NCI-H446 treated with DMSO at 0.1 percent for 48 hours (cell line): ENCODE results near the gene ABL2.
"Not testable (repeated sequence)": the region's sequence is repeated elsewhere in the genome, so short reads cannot be mapped to it uniquely, and the experiment has no call there.

Experiments
- DNase-seq: peaks from one replicate; lab custom pipeline; 2025; lab: John Stamatoyannopoulos, UW

The ABL2 gene

DNA sequence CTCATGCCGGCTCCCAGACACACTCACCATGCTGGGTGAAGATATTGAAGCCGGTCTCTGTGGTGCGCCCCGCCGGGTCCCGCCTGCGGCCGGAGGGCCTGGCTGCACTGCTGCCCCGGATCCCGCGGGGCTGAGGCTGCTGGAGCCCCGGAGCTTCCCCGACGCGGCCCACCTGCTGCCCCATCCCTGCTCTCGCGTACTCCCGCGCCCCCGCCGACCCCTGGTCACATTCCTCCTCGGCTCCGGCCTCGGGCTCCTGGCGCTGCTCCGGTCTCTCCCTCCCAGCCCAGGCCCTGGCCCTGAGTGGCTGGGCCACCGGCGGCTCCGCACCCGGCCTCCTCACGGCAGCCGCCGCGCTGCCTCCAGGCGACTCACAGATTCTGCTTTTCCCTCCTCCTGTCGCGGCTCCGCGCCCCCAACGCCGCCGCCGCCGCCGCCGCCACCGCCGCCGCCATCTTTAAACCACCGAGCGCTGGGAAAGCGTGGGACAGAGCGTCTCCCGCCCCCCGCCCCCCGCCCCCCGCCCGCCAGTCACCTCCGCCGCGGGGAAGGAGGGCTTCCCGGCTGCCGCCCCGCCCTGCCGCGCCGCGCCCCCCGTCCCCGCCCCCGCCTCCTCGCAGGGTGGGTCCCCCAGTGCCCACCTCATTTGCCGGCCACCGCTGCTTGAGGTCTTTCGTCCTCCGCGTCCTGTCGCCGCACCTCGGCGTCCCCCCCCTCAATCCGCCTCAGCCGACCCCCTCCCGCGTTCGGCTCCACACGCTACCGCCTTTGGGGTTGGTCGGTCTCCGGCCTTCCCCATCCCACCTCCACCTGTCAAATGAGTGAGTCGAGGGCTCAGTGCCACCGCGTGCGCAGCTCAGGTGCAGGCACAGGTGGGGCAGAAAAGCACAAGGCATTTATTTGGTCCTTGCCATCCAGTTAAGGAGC is at the start of gene ABL2:
Gene ABL2, minus strand, starts transcription at position 464 of the 927 bp plus-strand sequence. Its CDS starts 280 bp downstream, at position 184.
- DNase-seq: peak; percentile 18

GRCh38 chr1:179278920-179279319 is 49.4 kb upstream of the ABL2 start:
- DNase-seq: no peak

GRCh38 chr1:179274424-179274823 is 44.9 kb upstream of the ABL2 start:
- DNase-seq: not testable (repeated sequence)

GRCh38 chr1:179269071-179269470 is 39.6 kb upstream of the ABL2 start:
- DNase-seq: no peak

GRCh38 chr1:179264507-179264906 is 35.0 kb upstream of the ABL2 start:
- DNase-seq: no peak

DNA sequence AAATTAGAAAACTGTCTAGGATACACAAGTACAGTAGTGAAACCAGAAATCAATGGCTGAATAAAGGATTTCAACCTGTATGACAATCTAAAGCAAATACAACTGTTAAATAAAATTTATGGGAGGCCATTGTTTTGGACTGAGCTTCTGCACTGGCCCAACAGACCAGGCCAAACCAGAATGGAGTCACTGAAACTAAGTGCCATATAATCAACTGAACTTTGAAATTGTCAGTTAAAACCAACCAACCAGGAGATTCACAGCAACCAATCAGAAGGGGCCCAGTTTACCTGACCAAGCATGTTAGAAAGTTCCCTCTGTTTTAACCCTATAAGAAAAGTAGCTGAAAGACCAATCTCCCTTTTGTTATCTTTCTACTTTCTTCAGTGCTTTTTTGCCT is 33.6 kb upstream of the ABL2 start:
- no peak for DNase-seq

DNA sequence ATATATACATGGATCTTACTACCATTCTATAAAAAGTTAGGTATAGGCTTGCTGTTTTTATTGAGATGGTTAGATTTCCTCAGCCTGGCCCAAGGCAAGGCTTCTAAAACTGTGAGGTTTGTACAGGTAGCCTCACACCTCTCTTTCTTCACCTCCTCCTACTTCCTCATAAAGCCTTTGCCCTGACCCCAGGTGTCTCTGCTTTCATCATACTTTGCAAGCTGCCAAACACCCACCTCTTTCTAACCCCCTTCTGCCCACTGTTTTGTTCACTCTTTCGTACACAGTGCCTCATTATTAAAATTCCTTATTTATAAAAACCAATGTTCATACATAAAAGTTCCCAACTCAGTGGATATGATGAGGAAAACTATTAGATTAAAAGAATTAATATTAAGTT is 32.7 kb upstream of the ABL2 start:
- no peak for DNase-seq

DNA sequence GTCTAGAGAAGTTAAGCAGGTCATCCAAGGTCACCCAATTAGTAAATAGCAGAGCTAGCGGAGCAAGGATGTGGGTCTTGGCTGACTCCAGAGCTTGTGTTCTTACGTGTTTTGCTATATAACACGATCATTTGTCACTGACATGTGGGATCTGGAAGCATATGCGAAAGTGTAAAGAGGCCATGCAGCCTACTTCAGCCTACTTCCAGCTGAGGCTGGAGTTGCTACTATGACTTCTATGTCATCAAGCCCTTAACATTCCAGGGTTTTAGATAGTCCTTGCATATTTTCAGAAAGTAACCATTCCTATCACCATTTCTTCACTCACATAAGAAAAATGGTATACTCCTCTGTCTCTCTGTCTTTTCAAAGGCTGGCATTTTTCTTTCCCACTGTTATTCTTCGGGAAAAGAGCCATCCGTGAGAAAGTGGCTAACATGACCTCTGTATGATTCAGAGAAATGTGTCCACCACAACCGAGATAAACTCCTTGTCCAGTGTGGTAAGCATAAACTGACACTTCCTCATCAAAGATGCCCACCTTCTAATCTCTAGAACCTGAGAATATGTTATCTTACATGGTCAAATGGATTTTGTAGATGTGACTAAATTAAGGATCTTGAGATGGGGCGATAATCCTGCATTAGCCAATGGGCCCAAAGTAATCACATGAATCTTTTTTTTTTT is 24.0 kb upstream of the ABL2 start:
- no peak for DNase-seq

DNA sequence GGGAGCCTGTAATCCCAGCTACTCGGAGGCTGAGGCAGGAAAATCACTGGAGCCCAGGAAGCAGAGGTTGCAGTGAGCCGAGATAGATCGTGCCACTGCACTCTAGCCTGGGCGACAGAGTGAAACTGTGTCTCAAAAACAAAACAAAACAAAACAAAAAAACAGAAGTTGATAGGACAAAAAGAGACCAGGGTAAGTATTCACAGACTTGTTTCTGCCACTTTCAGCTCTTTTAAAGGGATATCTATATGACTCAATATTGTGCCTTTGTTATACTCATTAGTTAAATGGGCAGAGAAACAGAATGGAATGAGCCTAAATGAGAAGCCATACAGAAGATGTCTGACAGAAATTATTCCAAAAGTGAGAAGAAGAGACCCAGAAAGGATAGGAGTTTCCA is 23.1 kb upstream of the ABL2 start:
- no peak for DNase-seq

GRCh38 chr1:179251675-179252074 is 22.2 kb upstream of the ABL2 start:
- DNase-seq: peak; percentile 17

DNA sequence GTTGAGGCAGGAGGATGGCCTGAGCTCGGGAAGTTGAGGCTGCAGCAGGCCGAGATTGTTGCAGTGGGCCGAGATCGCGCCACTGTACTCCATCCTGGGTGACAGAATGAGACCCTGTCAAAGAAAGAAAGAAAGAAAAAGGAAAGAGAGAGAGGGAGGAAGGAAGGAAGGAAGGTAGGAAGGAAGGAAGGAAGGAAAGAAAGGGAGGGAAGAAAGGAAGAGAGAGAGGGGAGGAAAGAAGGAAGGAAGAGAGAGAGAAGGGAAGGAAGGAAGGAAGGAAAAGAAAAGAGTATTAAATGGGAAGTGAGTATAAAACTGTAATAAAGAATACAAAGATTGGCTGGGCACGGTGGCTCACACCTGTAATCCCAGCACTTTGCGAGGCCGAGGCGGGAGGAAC is 18.4 kb upstream of the ABL2 start:
- no peak for DNase-seq

DNA sequence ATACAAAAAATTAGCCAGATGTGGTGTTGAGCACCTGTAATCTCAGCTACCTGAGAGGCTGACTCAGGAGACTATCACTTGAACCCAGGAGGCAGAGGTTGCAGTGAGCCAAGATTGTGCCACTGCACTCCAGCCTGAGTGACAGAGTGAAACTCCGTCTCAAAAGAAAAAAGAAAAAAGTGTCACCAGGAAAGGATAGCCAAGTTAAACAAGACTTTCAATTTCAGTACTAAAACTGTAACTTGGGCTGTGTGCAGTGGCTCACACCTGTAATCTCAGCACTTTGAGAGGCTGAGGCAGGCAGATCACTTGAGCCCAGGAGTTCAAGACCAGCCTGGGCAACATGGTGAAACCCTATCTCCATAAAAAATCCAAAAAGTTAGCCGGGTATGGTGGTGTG is 15.9 kb upstream of the ABL2 start:
- not testable (repeated sequence) for DNase-seq

DNA sequence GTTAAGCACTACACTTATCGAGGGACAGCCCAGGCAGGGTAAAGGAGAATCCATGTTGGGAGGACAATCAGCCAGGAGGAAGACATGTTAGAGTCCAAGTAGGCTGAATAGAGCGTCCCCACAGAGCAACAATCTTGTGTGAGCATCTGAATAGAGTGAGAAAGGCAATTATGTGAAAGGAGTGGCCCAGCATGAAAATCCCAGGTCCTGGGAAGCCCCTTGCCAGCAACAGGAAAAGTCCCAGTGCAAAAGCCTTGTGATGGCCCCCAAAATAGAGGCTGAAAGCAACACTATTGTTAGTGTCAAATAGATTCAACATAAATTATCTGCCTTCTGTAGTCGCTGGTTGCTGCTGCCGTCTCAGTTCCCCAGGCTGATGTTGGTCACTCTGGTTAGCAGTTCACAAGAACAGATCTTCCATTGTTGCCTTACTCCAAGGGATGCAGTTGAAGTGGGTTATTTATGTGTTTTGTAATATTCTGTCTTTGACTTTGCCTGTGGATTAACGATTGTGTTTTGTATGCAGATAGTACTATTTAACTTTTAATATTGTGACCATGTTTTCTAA is 12.1 kb upstream of the ABL2 start:
- no peak for DNase-seq

GRCh38 chr1:179237222-179237621 is 7.7 kb upstream of the ABL2 start:
- DNase-seq: no peak

GRCh38 chr1:179234863-179235262 is 5.4 kb upstream of the ABL2 start:
- no peak for DNase-seq

DNA sequence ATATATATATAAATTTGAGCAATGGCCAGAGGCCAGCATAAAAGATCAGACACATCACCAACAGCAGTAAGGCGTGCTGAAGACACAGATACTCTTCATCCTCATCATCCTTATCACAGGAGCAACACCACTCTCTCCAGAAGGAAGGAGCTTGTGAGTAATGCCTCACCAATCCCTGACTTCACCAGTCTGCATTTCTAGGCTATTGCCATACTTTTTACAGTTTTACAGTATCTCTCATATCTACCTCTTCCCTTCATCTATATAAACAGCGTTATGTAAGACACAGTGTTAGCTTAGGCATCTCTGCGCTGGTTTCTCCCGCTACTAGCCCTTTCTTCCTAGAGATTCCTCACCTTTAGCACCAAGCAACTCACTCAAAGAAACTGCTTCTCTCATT is 2.4 kb upstream of the ABL2 start:
- DNase-seq: no peak

DNA sequence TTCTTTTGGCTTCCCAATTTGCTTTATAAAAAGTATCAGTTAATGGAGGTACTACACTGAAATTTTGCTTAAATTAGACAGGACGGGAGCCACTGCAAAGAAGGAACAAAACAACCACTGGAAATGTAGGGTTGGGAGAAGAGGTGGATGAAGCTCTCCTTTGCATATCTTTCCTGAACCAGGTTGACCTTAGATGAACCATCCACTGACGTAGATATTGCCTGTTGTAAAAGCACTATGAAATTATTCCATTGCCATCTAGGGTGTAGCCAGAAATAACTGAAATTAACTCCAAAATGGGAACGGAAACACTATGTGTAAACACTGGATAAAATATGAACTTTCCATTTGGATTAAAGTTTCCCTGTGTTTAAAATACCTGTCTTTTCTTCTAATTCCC is 1.2 kb upstream of the ABL2 start:
- DNase-seq: no peak

GRCh38 chr1:179230251-179230650 is 774 bp upstream of the ABL2 start:
- no peak for DNase-seq

GRCh38 chr1:179228783-179229213 is 679 bp downstream of the ABL2 start:
- DNase-seq: peak; percentile 4

DNA sequence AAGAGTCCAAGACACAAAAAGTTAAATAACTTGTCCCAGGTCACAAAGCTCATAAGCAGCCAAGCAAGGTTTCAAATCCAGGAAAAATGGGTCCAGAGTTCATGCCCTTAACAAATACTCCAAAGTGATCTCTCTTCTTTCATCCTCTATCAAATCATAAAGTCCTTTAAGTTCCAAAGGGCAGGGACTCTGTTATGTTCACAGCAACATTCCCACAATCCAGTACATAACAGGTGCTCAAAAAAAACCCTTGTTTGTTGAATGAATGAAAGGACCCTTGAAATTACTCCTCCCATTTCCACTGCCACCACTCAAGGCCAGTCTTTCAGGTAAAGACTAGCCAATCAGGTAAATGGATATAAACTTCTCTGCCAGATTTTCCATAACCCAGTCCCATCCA is 2.7 kb downstream of the ABL2 start:
- no peak for DNase-seq

DNA sequence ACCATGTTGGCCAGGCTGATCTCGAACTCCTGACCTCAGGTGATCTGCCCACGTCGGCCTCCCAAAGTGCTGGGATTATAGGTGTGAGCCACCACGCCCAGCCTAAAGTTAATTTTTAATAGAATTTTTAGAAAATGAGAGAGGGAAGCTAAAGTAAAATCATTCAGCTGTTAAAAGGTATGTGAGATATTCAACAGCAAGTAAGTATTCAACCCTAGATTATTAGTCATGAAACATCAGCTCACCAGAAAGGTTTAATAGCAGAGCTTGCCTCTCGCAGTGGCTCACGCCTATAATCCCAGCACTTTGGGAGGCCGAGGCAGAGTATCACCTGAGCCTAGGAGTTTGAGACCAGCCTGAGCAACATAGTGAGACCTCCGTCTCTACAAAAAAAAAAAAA is 5.0 kb downstream of the ABL2 start:
- DNase-seq: not testable (repeated sequence)

- not testable (repeated sequence) for DNase-seq
Measured at GRCh38 chr1:179221121-179221520, 8.4 kb downstream of the ABL2 start.

GRCh38 chr1:179217943-179218507 is 11.5 kb downstream of the ABL2 start:
- DNase-seq: peak; percentile 52
